Measurements from ENCODE around the gene DNAJB1. TPM values are rescaled to one million over a fixed set of nuclear protein-coding genes. Genes with fewer than 3 reads are reported as not detected.

Gene DNAJB1
- total RNA-seq, 1 donor, result 70.9 TPM

DNA sequence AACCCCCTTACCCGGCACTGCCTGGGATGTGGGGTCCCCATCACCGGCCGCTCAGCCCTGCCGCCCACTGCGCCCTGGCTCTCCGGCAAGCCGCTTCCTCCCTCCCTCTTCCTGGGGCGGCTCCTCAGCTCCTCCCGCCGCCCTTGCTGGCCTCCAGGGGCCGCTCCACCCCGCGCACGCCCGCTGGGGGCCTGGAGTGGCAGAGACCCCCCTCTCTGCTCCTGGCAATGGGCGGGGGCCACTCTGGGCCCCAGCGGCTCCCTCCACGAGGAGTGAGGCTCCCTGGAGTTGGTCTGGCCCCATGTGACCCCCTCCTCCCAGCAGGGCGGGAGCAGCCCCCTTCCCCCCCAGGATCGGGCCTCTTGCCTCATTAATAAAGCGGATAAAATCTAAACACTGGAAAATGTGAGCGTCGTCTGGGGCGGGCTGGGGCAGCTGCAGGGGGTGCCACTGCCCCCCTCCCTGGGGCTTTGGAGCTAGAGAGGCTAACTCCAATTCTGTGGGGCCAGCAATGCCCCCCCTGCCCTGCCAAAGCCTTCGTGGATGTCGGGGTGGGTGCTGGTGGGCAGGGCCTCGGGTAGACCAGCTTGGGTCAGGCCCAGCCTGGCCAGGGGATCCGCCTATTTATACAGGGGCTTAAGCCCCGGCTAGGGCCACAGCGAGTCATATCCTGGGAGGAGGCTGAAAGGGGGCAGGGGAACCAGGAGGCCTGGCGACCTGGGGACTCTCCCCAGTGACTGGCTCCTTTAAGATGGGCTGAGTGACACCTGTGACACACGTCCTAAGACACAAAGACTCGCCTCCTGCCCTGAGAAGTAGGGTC lies 42.7 kb downstream of the DNAJB1 start, which contains the start of gene PTGER1:
PTGER1 (minus strand) TSS at position 104 of the 823 bp plus-strand sequence. CDS start 1,034 bp downstream, outside the sequence.
- H3K36me3 ChIP-seq (ENCODE audit: insufficient read depth, low read length), result peaks cover 18% of the 10 kb centered on the region
- H3K4me2 ChIP-seq (ENCODE audit: insufficient read depth, low read length), result peak within 1 kb of the TSS; percentile 51
- DNase-seq (ENCODE audit: insufficient read length, low spot score, missing footprints), result peak; percentile 95
- H4K20me1 ChIP-seq (ENCODE audit: insufficient read depth, low read length), result peaks cover 37% of the 10 kb centered on the region
- TF ChIP-seq, protein P1, sequence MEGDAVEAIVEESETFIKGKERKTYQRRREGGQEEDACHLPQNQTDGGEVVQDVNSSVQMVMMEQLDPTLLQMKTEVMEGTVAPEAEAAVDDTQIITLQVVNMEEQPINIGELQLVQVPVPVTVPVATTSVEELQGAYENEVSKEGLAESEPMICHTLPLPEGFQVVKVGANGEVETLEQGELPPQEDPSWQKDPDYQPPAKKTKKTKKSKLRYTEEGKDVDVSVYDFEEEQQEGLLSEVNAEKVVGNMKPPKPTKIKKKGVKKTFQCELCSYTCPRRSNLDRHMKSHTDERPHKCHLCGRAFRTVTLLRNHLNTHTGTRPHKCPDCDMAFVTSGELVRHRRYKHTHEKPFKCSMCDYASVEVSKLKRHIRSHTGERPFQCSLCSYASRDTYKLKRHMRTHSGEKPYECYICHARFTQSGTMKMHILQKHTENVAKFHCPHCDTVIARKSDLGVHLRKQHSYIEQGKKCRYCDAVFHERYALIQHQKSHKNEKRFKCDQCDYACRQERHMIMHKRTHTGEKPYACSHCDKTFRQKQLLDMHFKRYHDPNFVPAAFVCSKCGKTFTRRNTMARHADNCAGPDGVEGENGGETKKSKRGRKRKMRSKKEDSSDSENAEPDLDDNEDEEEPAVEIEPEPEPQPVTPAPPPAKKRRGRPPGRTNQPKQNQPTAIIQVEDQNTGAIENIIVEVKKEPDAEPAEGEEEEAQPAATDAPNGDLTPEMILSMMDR (IDR thresholded peaks at IDR 0.05; ENCODE audit: extremely low read depth, low read depth, low read length), result peak; percentile 28
- no peaks in the 10 kb centered on the region for H3K9me3 ChIP-seq (ENCODE audit: low read depth, low read length)
- H3K27me3 ChIP-seq (ENCODE audit: insufficient read depth, low read length), result peaks cover 9% of the 10 kb centered on the region
- H3K79me2 ChIP-seq (ENCODE audit: insufficient read depth, low read length), result no peaks in the 10 kb centered on the region
- H2AFZ ChIP-seq (ENCODE audit: low read length), result no peak within 1 kb of the TSS
- no peak within 1 kb of the TSS for H3K27ac ChIP-seq (ENCODE audit: low read depth, low read length)
- H3K4me1 ChIP-seq (ENCODE audit: insufficient read depth, low read length), result peaks cover 24% of the 10 kb centered on the region
- H3K4me3 ChIP-seq (ENCODE audit: insufficient read depth, low read length), result peak within 1 kb of the TSS; percentile 28

DNA sequence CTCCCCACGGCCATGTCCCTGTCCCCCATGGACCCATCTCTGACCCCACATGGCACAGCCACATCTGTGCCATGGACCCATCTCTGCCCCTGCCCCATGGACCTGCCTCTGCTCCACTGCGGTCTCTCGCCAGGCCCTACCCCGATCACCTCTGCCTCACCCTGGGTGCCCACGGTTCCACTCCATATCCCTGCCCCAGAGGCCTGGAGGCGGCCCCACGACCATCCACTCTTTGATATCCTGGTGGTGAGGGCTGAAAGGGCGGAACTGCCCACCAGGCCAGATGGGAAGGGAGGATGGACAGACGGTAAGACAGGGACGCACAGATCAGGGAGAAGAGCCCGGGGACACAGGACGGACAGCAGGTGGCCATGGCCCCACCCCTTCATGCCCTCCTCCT lies 43.4 kb downstream of the DNAJB1 start:
- no peaks in the 10 kb centered on the region for H3K79me2 ChIP-seq (ENCODE audit: insufficient read depth, low read length)
- peaks cover 31% of the 10 kb centered on the region for H4K20me1 ChIP-seq (ENCODE audit: insufficient read depth, low read length)
- H3K9me3 ChIP-seq (ENCODE audit: low read depth, low read length), result no peaks in the 10 kb centered on the region
- H3K4me2 ChIP-seq (ENCODE audit: insufficient read depth, low read length), result peak overlapping the region; percentile 51
- peaks cover 9% of the 10 kb centered on the region for H3K27me3 ChIP-seq (ENCODE audit: insufficient read depth, low read length)
- no peak overlapping the region for H3K27ac ChIP-seq (ENCODE audit: low read depth, low read length)
- H3K4me3 ChIP-seq (ENCODE audit: insufficient read depth, low read length), result peak overlapping the region; percentile 28
- peaks cover 24% of the 10 kb centered on the region for H3K4me1 ChIP-seq (ENCODE audit: insufficient read depth, low read length)
- no peak overlapping the region for H2AFZ ChIP-seq (ENCODE audit: low read length)
- H3K36me3 ChIP-seq (ENCODE audit: insufficient read depth, low read length), result peaks cover 18% of the 10 kb centered on the region
- TF ChIP-seq, protein P1 (IDR thresholded peaks at IDR 0.05; ENCODE audit: extremely low read depth, low read depth, low read length), result no peak
- DNase-seq (ENCODE audit: insufficient read length, low spot score, missing footprints), result peak; percentile 87

DNA sequence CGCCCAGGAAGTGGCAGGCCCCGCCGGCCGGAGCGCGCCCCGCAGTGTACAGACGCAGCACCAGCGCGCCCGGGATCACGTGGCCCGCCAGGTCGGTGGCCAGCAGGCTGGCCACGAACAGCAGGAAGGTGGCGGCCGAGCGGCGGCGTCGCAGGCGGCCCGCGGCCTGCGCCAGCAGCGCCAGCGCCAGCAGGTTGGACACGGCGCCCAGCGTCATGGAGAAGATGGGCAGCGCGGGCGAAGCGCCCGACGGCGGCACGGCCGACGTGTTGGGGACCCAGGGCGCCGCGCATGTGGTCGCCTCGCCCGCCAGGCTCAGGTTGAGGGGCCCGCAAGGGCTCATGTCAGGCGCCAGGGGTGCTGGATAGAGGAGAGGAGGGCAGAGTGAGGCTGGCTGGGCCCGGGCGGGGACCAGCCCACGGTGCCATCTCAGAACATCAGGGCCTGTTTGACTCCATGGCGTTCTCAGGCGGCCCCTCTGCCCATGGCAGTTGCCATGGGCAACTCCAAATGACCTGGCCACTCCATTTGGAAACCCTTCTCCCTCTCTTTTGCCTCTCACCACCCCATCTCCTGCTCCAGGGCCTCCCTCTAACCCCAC lies 44.1 kb downstream of the DNAJB1 start:
- no peaks in the 10 kb centered on the region for H3K79me2 ChIP-seq (ENCODE audit: insufficient read depth, low read length)
- H3K36me3 ChIP-seq (ENCODE audit: insufficient read depth, low read length), result peaks cover 11% of the 10 kb centered on the region
- TF ChIP-seq, protein P1 (IDR thresholded peaks at IDR 0.05; ENCODE audit: extremely low read depth, low read depth, low read length), result no peak
- no peak overlapping the region for H3K4me3 ChIP-seq (ENCODE audit: insufficient read depth, low read length)
- peaks cover 24% of the 10 kb centered on the region for H3K4me1 ChIP-seq (ENCODE audit: insufficient read depth, low read length)
- DNase-seq (ENCODE audit: insufficient read length, low spot score, missing footprints), result peak; percentile 93
- H3K27me3 ChIP-seq (ENCODE audit: insufficient read depth, low read length), result peaks cover 9% of the 10 kb centered on the region
- no peak overlapping the region for H3K4me2 ChIP-seq (ENCODE audit: insufficient read depth, low read length)
- H2AFZ ChIP-seq (ENCODE audit: low read length), result no peak overlapping the region
- no peak overlapping the region for H3K27ac ChIP-seq (ENCODE audit: low read depth, low read length)
- peaks cover 28% of the 10 kb centered on the region for H4K20me1 ChIP-seq (ENCODE audit: insufficient read depth, low read length)
- no peaks in the 10 kb centered on the region for H3K9me3 ChIP-seq (ENCODE audit: low read depth, low read length)
